Nephron (organoid): ENCODE measurements around the gene BAHCC1.
A peak's percentile ranks its signal among the peaks of the same experiment; 100 is the strongest.

Experiments used
- H3K27ac Mint-ChIP-seq, 3 experiments: 2 replicates each; pipeline ENCODE4 v1.8.0; 2020; ENCODE audit warnings: mixed read lengths in 3 of 3, mild to moderate bottlenecking in 2 of 3, moderate library complexity in 1 of 3
- H3K27me3 Mint-ChIP-seq: 2 replicates; pipeline ENCODE4 v1.8.0; 2021; ENCODE audit warnings: low read depth, mild to moderate bottlenecking, moderate library complexity, mixed read lengths
- H3K36me3 Mint-ChIP-seq: 2 replicates; pipeline ENCODE4 v1.8.0; 2020; ENCODE audit warnings: low read depth, mixed read lengths
- H3K4me1 Mint-ChIP-seq: 2 replicates; pipeline ENCODE4 v1.8.0; 2020; ENCODE audit warnings: mixed read lengths
- H3K4me3 Mint-ChIP-seq, 3 experiments: 2 replicates each; pipeline ENCODE4 v1.8.0; 2020; ENCODE audit warnings: mild to moderate bottlenecking in 3 of 3, mixed read lengths in 3 of 3, moderate library complexity in 2 of 3
- H3K9me3 Mint-ChIP-seq: 2 replicates; pipeline ENCODE4 v1.8.0; 2020; ENCODE audit warnings: mixed read lengths
- CTCF ChIP-seq, 3 experiments: fragments of 200-600 bp; sonication (generic); IDR thresholded peaks; one replicate each; pipeline ENCODE4 v1.5.0; 2021; ENCODE audit warnings: antibody characterized with exemption in 3 of 3; ENCODE audit not compliant: unreplicated experiment in 3 of 3

BAHCC1 gene

GRCh38 chr17:81515530-81516041 is 120.3 kb downstream of the BAHCC1 start:
- Mint-ChIP-seq H3K4me1 (peaks cover 23% of the 10 kb centered on the region), H3K27me3 (peaks cover 26% of the 10 kb centered on the region), H3K27ac (peak overlapping the region; percentile 88 to 96 (median 96)), H3K4me3 (peak overlapping the region; percentile 87 to 96 (median 94)), H3K9me3 (peaks cover 3% of the 10 kb centered on the region), H3K36me3 (peaks cover 16% of the 10 kb centered on the region)
- no peak for TF ChIP-seq CTCF (IDR thresholded peaks at IDR 0.05; ENCODE audit: unreplicated experiment in 3 of 3)
